Skin epidermis (tissue), 12 donors: ENCODE measurements around the gene PRAMEF25.
"Not testable (repeated sequence)": the region's sequence is repeated elsewhere in the genome, so short reads cannot be mapped to it uniquely, and the experiment has no call there.

Source experiments
- H3K27ac ChIP-seq, 21 experiments: fragments of 200-600 bp; sonication (generic) in 11 of 21; one replicate each; pipeline ENCODE4 v1.5.0; 2020; ENCODE audit warnings: mild to moderate bottlenecking in 3 of 21, inconsistent platforms in 2 of 21, moderate library complexity in 2 of 21
- H3K4me3 ChIP-seq, 7 experiments: fragments of 200-600 bp; sonication (generic) in 2 of 7; one replicate each; pipeline ENCODE4 v1.5.0; 2020; ENCODE audit warnings: inconsistent platforms in 2 of 7, mild to moderate bottlenecking in 2 of 7, moderate library complexity in 1 of 7

Gene PRAMEF25

GRCh38 chr1:13070474-13070873 lies at the start of gene PRAMEF25:
PRAMEF25 (plus strand) TSS chr1:13070774; CDS start chr1:13073694, 2,920 bp downstream.
- H3K4me3 ChIP-seq, H3K27ac ChIP-seq: not testable (repeated sequence)

- not testable (repeated sequence) for H3K27ac ChIP-seq, H3K4me3 ChIP-seq
These were observed 14.1 kb upstream of the PRAMEF25 start, which contains the start of gene PRAMEF27 for GRCh38 chr1:13056475-13056874. PRAMEF27 (minus strand) TSS chr1:13056575; CDS start chr1:13053659, 2,916 bp downstream.

GRCh38 chr1:13116754-13117153 lies 46.2 kb downstream of the PRAMEF25 start, which contains the start of gene HNRNPCL2:
HNRNPCL2 (minus strand) TSS chr1:13116854; CDS start chr1:13116400, 454 bp downstream.
- not testable (repeated sequence) for H3K4me3 ChIP-seq, H3K27ac ChIP-seq
